HepG2 (cell line): ENCODE measurements around the gene TBC1D22A. TPM values are rescaled to one million over a fixed set of nuclear protein-coding genes. Genes with fewer than 3 reads are reported as not detected.

Source experiments
- ATAC-seq: fragments of 200-7000 bp; cut with Tn5 transposase; 3 replicates; pipeline ENCODE4 v1.9.1; 2020; ENCODE audit warnings: mild to moderate bottlenecking, moderate library complexity
- BruUV-seq: library from RNA; stranded (reverse); fragments of 400-500 nt; replicated peaks from 2 replicates; lab custom pipeline; 2021; lab: Mats Ljungman, UMichigan
- CTCF ChIA-PET: fragments of 300-600 bp; formaldehyde crosslinking; extraction: SDS; loops from one replicate; lab custom pipeline; 2021; ENCODE audit warnings: low total read pairs, inconsistent platforms, low intra/inter-chr PET ratio; lab: Yijun Ruan, JAX
- POLR2A ChIA-PET: fragments of 350-600 bp; sonication (Branson Sonifier 250); formaldehyde crosslinking; loops from one replicate; lab custom pipeline; 2020; ENCODE audit warnings: antibody characterized with exemption, inconsistent platforms; lab: Yijun Ruan, JAX
- DNase-seq: peaks from one replicate; pipeline ENCODE4 v3.0.0-alpha.2; 2015; ENCODE audit warnings: low spot score
- FAIRE-seq: peaks from 3 replicates; lab custom pipeline; 2011; peaks lifted over from hg19 to GRCh38; lab: Jason Lieb, UNC
- H2AFZ ChIP-seq: one replicate; pipeline ENCODE4 v1.6.1; 2011; ENCODE audit warnings: low read length, inconsistent platforms
- H3K27ac ChIP-seq: fragments of 300-600 bp; 3 replicates; pipeline ENCODE4 v1.8.0; 2011; ENCODE audit warnings: mixed run types, mild to moderate bottlenecking, mixed read lengths, low read length, inconsistent platforms; ENCODE audit not compliant: insufficient read depth; ENCODE audit errors: extremely low read length
- H3K27me3 ChIP-seq, 2 experiments: fragments of 200-600 bp in 1 of 2; 2 replicates in 1 of 2; 3 replicates in 1 of 2; pipeline versions ENCODE4 v1.6.0 to v1.8.0; 2011; ENCODE audit warnings: low read length in 2 of 2, mild to moderate bottlenecking in 2 of 2, moderate library complexity in 2 of 2, inconsistent platforms in 1 of 2; ENCODE audit not compliant: insufficient read depth in 2 of 2, control insufficient read depth in 1 of 2
- H3K36me3 ChIP-seq, 2 experiments: fragments of 200-600 bp in 1 of 2; replicated peaks in 1 of 2; 2 replicates in 1 of 2; 3 replicates in 1 of 2; pipeline versions ENCODE4 v1.5.1 to v1.8.0; 2011; ENCODE audit warnings: low read length in 2 of 2, inconsistent platforms in 1 of 2; ENCODE audit not compliant: insufficient read depth in 2 of 2, control insufficient read depth in 1 of 2
- H3K4me1 ChIP-seq: 2 replicates; pipeline ENCODE4 v1.5.1; 2012; ENCODE audit warnings: low read length, inconsistent platforms; ENCODE audit not compliant: insufficient read depth
- H3K4me2 ChIP-seq: 2 replicates; pipeline ENCODE4 v1.6.0; 2011; ENCODE audit warnings: low read depth, low read length, inconsistent platforms
- H3K4me3 ChIP-seq, 3 experiments: fragments of 200-600 bp in 1 of 3; sonication (generic), shearing (Covaris generic) in 1 of 3; replicated peaks in 1 of 3; 2 replicates each; pipeline ENCODE4 v1.5.1; 2011 to 2016; ENCODE audit warnings: low read length in 3 of 3, inconsistent platforms in 2 of 3, low read depth in 2 of 3, mild to moderate bottlenecking in 2 of 3, control low read depth in 1 of 3, mixed read lengths in 1 of 3; ENCODE audit not compliant: insufficient read depth in 1 of 3
- H3K79me2 ChIP-seq: one replicate; pipeline ENCODE4 v1.6.1; 2011; ENCODE audit warnings: low read length, inconsistent platforms; ENCODE audit not compliant: insufficient read depth
- H3K9ac ChIP-seq: 2 replicates; pipeline ENCODE4 v1.6.0; 2011; ENCODE audit warnings: mild to moderate bottlenecking, low read depth, low read length, inconsistent platforms; ENCODE audit not compliant: insufficient read depth
- H3K9me3 ChIP-seq: 2 replicates; pipeline ENCODE4 v1.5.1; 2012; ENCODE audit warnings: mild to moderate bottlenecking, low read length
- H4K20me1 ChIP-seq: 2 replicates; pipeline ENCODE4 v1.6.0; 2011; ENCODE audit warnings: inconsistent platforms, mild to moderate bottlenecking, low read length, moderate library complexity; ENCODE audit not compliant: insufficient read depth
- ATF7-NPFF ChIP-seq: sonication (generic); formaldehyde crosslinking; IDR thresholded peaks from 2 replicates; pipeline ENCODE4 v1.8.1; 2023; ENCODE audit warnings: mild to moderate bottlenecking, low read depth, missing genetic modification reagents, moderate library complexity
- MAZ ChIP-seq, 2 experiments: sonication (generic) in 1 of 2; formaldehyde crosslinking in 1 of 2; IDR thresholded peaks; 2 replicates each; pipeline versions ENCODE4 v1.5.0 to v1.6.1; 2012 to 2020; ENCODE audit warnings: low read depth in 2 of 2, mild to moderate bottlenecking in 2 of 2, borderline replicate concordance in 1 of 2, improper control_type of control experiment in 1 of 2, low read length in 1 of 2, missing genetic modification reagents in 1 of 2, moderate library complexity in 1 of 2
- MLXIP ChIP-seq: sonication (generic); formaldehyde crosslinking; IDR thresholded peaks from 2 replicates; pipeline ENCODE4 v1.9.0; 2021; ENCODE audit warnings: missing genetic modification reagents, borderline replicate concordance
- MNT ChIP-seq: fragments of 450-650 bp; IDR thresholded peaks from 2 replicates; pipeline ENCODE4 v1.6.1; 2016
- PAF1 ChIP-seq: IDR thresholded peaks from 2 replicates; pipeline ENCODE4 v1.6.1; 2016; ENCODE audit warnings: missing genetic modification reagents, missing compliant biosample characterization
- PAXIP1 ChIP-seq: sonication (generic); formaldehyde crosslinking; conservative IDR thresholded peaks from 2 replicates; pipeline ENCODE4 v1.4.0; 2020; ENCODE audit warnings: mild to moderate bottlenecking, missing genetic modification reagents, moderate library complexity
- SALL1 ChIP-seq: sonication (generic); formaldehyde crosslinking; IDR thresholded peaks from 2 replicates; pipeline ENCODE4 v1.8.0; 2022; ENCODE audit warnings: mild to moderate bottlenecking, missing genetic modification reagents
- ZNF205 ChIP-seq: IDR thresholded peaks from 2 replicates; pipeline ENCODE4 v1.6.1; 2018; ENCODE audit warnings: missing biosample characterization, missing genetic modification reagents
- ZNF564 ChIP-seq: sonication (generic); formaldehyde crosslinking; IDR thresholded peaks from 2 replicates; pipeline ENCODE4 v1.8.1; 2023; ENCODE audit warnings: mild to moderate bottlenecking, missing genetic modification reagents
- WGBS: methylation state at CpG from one replicate; pipeline ENCODE4 v1.1.6; 2017; ENCODE audit warnings: low lambda C conversion rate; 5-methylcytosine and 5-hydroxymethylcytosine counted together
- in situ Hi-C: cut with HindIII; loops from 2 replicates; pipeline ENCODE4 v1.10.0; 2017; ENCODE audit warnings: low pct_unique_long_range_greater_than_20kb; ENCODE audit not compliant: extremely low pct_ligation_motif_present
- intact Hi-C: fragments of 100-400 bp; cut with micrococcal nuclease; formaldehyde crosslinking; loops from one replicate; pipeline ENCODE4 v1.10.0; 2022; ENCODE audit not compliant: unreplicated experiment
- polyA plus RNA-seq, 8 experiments: library from polyadenylated mRNA; depleted of rRNA in 3 of 8; stranded (reverse) in 7 of 8; unstranded in 1 of 8; fragments of >200 nt; fragmentation: Illumina TruSeq in 4 of 8; extraction: Trizol in 4 of 8; gene quantifications; 2 replicates each; pipeline versions ENCODE4 v1.2.1 to v1.2.3, GENCODE V29; 2011 to 2016; ENCODE audit warnings: low read depth in 4 of 8, missing spikeins in 1 of 8, mixed read lengths in 1 of 8; ENCODE audit not compliant: insufficient read depth in 1 of 8
- total RNA-seq, 5 experiments: library from RNA; depleted of rRNA; stranded (reverse); fragments of >200 nt; fragmentation: Illumina TruSeq; extraction: Trizol; gene quantifications; 2 replicates each; pipeline ENCODE4 v1.2.3, GENCODE V29; 2016; ENCODE audit warnings: low read depth in 1 of 5

TBC1D22A gene
- total and polyA plus RNA-seq, 2 of the 13 experiments (the other 11 are each of a cell fraction or from before 2014, with no cell fraction given): 17.3 to 18.0 TPM

- intact Hi-C loops: loop anchor here (10.0 kb wide), 1 partner anchor 1275 kb away; no protein-coding TSS in a partner anchor
- Histone ChIP-seq H3K27ac (no peak overlapping the region), H4K20me1 (no peaks in the 10 kb centered on the region), H3K4me3 (no peak overlapping the region), H3K9ac (no peak overlapping the region), H3K36me3 (no peaks in the 10 kb centered on the region), H2AFZ (no peak overlapping the region), H3K4me1 (no peaks in the 10 kb centered on the region), H3K9me3 (no peaks in the 10 kb centered on the region), H3K4me2 (no peak overlapping the region), H3K79me2 (no peaks in the 10 kb centered on the region), H3K27me3 (peaks cover 0 to 14% of the 10 kb centered on the region in 2 experiments; a peak in 1 of 5 replicates)
- WGBS: 20% methylated on average over 5 of the region's 10 CpGs
- BruUV-seq: no TSS peak
- ChIA-PET CTCF (no interaction called here), POLR2A (no interaction called here)
- no peak for TF ChIP-seq ATF7-NPFF (CRISPR knock-in tag)
- TF ChIP-seq MLXIP (CRISPR knock-in tag): no peak
- TF ChIP-seq ZNF564 (CRISPR knock-in tag): no peak
- no peak for TF ChIP-seq PAF1 (CRISPR knock-in tag)
- TF ChIP-seq SALL1 (CRISPR knock-in tag): no peak
- DNase-seq (no peak), ATAC-seq (no peak), FAIRE-seq (no peak)
- in situ Hi-C loops: loop anchor here (25.0 kb wide), 1 partner anchor 1268 kb away; a partner anchor contains a TSS
These were observed 457.3 kb downstream of the TBC1D22A start for GRCh38 chr22:47219789-47220188.

GRCh38 chr22:47220752-47221151, 458.3 kb downstream of the TBC1D22A start:
- POLR2A ChIA-PET: no interaction called here
- no peaks in the 10 kb centered on the region for H4K20me1 ChIP-seq
- peak; percentile 96 for TF ChIP-seq MNT
- no peak for TF ChIP-seq ZNF205 (CRISPR knock-in tag)
- no peak for TF ChIP-seq MAZ (IDR thresholded peaks at IDR 0.05; ENCODE audit: borderline replicate concordance, low read depth, low read length)
- TF ChIP-seq MAZ (CRISPR knock-in tag; IDR thresholded peaks at IDR 0.05; ENCODE audit: low read depth): no peak
- no peak for TF ChIP-seq PAXIP1

More at GRCh38 chr22:47220752-47221151, 458.3 kb downstream of the TBC1D22A start:
- in situ Hi-C loops: loop anchor here (25.0 kb wide), 1 partner anchor 1267 kb away; a partner anchor contains a TSS
- Histone ChIP-seq H2AFZ (no peak overlapping the region), H3K4me3 (no peak overlapping the region), H3K27me3 (peaks cover 0 to 14% of the 10 kb centered on the region in 2 experiments; a peak in 1 of 5 replicates), H3K79me2 (no peaks in the 10 kb centered on the region), H3K4me1 (no peaks in the 10 kb centered on the region), H3K9ac (no peak overlapping the region), H3K4me2 (no peak overlapping the region), H3K9me3 (no peaks in the 10 kb centered on the region), H3K27ac (no peak overlapping the region), H3K36me3 (no peaks in the 10 kb centered on the region)
- no peak for ATAC-seq
- CTCF ChIA-PET: no interaction called here
- no peak for FAIRE-seq
- 6% methylated on average over 3 of the region's 5 CpGs for WGBS
- DNase-seq: no peak
- intact Hi-C loops: no loop called here
- no TSS peak for BruUV-seq
